ENCODE results near the gene SMC3.

GRCh38 chr10:110560012-110560411, 7.5 kb upstream of the SMC3 start:
- TF ChIP-seq RAD21 (IDR thresholded peaks at IDR 0.05; ENCODE audit: low read depth) (no peak), JUND (IDR thresholded peaks at IDR 0.05) (no peak), POLR2A (IDR thresholded peaks at IDR 0.05; ENCODE audit: borderline replicate concordance, extremely low read depth, insufficient read depth, insufficient read length) (no peak), EZH2phosphoT487 (IDR thresholded peaks at IDR 0.05; ENCODE audit: borderline replicate concordance) (no peak), ATF3 (IDR thresholded peaks at IDR 0.05) (no peak), EZH2 (IDR thresholded peaks at IDR 0.05) (no peak), CTCF (IDR thresholded peaks at IDR 0.05 in 2 of 3, conservative IDR thresholded peaks at IDR 0.05 in 1 of 3; ENCODE audit: borderline replicate concordance in 1 of 3, insufficient read depth in 1 of 3, low read depth in 2 of 3, low read length in 2 of 3) (no peak), ZFX (IDR thresholded peaks at IDR 0.05) (no peak), TCF7L2 (IDR thresholded peaks at IDR 0.05; ENCODE audit: borderline replicate concordance, extremely low read depth, insufficient read depth, insufficient read length) (no peak), SP1 (IDR thresholded peaks at IDR 0.05; ENCODE audit: low read depth) (no peak), POLR2AphosphoS5 (IDR thresholded peaks at IDR 0.05; ENCODE audit: low read depth, low read length) (no peak), SIN3A (IDR thresholded peaks at IDR 0.05; ENCODE audit: low read depth) (no peak)

All from HCT116 (cell line).